Measurements from ENCODE around the gene PA2G4.
"Not testable (repeated sequence)": the region's sequence is repeated elsewhere in the genome, so short reads cannot be mapped to it uniquely, and the experiment has no call there.

PA2G4 gene

DNA sequence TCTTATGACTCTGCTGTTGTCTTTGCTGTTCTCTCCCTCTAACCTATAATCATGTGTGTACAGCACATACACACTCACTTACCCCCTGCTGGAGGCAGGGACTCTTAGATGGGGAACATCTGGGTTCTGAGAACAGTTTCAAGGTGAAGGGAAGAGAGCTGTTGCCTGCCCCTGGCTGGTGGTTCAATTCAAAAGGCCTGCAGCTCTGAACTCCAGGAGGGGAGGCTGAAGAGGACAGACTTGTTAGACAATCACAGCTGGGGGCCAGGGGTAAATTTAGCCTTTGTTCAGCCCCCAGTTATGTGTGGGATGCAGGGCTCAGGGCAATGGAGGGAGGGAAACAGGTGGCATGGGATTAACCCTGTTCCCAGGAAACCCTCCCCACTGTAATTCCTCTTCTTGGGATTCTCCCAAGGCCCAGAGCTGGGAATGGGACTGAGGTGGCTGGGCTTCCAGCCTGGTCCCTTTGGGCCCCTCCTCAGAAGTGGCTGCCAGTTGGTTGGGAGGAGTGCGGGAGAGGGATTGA is 50.0 kb downstream of the PA2G4 start:
- DNase-seq = no peak

DNA sequence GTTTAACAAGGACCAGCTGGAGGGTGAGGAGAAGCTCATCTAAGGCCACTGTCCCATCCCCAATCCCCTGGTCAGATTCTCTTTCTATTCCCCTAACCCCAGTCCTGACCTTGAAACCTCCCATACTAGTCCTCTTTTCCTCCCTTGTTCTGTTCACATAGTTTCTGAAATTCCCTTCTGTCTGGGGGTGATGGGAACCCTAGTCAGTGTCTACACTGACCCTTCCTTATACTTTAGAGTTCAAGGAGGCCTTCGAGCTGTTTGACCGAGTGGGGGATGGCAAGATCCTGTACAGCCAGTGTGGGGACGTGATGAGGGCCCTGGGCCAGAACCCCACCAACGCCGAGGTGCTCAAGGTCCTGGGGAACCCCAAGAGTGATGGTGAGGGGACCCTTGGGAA is 50.5 kb downstream of the PA2G4 start:
- DNase-seq = no peak

DNA sequence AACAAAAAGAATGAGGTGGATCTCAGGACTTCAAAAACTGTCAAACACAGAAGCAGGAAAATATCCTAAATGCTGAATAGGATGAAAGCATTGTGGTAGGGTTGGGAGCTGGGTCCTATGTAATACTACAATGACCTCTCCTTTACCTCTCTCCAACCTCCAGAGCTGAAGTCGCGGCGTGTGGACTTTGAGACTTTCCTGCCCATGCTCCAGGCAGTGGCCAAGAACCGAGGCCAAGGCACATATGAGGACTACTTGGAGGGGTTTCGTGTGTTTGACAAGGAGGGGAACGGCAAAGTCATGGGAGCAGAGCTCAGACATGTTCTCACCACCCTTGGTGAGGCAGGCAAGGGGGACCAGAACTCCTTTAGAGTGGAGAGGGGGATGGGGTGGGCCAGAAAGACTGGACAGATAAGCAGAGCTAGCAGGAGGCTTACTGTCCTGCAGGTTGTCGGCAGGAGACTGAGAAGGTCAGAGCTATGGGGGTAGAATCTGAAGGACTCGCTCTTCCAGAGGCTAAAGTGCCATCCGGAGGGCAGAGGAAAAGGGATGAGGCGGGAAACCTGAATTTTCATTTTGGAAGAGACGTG is 51.0 kb downstream of the PA2G4 start:
- DNase-seq = no peak

DNA sequence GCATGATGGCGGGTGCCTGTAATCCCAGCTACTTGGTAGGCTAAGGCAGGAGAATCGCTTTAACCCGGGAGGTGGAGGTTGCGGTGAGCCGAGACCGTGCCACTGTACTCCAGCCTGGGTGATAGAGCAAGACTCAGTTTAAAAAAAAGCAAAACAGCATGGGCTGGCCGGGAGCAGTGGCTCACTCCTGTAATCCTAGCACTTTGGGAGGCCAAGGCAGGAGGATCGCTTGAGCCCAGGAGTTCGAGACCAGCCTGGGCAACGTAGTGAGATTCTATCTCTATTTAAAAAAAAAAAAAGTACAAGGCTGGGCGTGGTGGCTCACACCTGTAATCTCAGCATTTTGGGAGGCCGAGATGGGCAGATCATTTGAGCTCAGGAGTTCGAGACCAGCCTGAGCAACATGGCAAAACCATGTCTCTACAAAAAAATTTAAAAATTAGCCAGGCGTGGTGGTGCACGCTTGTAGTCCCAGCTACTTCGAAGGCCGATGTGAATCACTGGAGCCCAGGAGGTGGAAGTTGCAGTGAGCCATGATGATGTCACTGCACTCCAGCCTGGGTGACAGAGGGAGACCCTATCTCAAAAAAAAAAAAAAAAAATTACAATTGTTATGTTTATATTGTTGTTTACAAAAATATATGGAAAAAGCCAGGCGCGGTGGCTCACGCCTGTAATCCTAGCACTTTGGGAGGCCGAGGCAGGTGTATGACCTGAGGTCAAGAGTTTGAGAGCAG is 52.3 kb downstream of the PA2G4 start:
- not testable (repeated sequence) for DNase-seq

GRCh38 chr12:56157201-56158028 is 53.1 kb downstream of the PA2G4 start:
- DNase-seq = peak; percentile 91

- DNase-seq = peak; percentile 98
Measured at GRCh38 chr12:56158029-56158925, 53.9 kb downstream of the PA2G4 start, which contains the start of gene MYL6. MYL6 (plus strand) TSS chr12:56158359; CDS start chr12:56158402, 43 bp downstream.

DNA sequence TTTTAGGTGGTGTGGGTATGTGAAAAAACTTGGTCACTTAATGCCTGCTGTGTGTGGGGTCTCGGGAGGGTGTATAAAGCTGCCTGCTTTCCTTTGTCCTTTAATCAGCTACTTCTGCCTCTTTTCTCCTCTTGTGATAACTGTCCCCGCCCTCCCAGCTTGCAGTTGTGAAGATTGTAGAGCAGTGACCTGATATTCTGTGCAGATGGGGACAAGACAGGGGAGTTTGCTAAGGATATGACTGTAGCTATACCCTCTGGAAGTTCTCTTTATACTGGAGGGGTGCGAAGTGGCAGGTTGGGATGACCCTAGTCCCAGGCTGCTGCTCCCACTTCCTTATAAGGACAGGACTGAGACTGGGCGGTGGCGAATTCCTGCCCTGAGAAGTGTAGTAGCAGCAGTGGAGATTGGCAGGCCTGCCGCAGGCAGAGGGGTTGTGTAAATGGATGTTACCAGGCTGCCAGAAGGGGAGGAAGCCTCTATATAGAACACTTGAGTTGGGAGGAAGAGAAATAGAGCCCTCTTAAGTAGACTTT is 54.6 kb downstream of the PA2G4 start:
- DNase-seq = peak; percentile 81

DNA sequence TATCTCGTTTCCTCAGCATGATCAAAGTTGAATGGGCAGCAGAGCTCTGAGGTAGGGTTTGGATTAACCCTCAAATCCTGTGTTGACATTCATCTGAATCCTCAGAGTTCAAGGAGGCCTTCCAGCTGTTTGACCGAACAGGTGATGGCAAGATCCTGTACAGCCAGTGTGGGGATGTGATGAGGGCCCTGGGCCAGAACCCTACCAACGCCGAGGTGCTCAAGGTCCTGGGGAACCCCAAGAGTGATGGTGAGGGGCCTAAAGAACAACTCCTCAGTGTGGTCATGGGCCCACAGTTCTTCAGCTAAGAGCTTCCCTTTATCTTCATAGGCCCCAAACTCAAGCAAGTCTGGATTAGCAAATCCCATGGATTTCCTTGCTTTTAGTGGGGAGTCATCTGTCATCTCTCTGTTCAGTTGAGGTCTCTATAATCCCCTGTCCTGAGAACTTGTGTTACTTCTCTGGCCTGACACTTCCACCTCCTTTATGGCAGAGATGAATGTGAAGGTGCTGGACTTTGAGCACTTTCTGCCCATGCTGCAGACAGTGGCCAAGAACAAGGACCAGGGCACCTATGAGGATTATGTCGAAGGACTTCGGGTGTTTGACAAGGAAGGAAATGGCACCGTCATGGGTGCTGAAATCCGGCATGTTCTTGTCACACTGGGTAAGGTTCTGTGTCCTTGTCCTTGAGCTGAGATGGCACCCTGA is 55.3 kb downstream of the PA2G4 start:
- no peak for DNase-seq

DNA sequence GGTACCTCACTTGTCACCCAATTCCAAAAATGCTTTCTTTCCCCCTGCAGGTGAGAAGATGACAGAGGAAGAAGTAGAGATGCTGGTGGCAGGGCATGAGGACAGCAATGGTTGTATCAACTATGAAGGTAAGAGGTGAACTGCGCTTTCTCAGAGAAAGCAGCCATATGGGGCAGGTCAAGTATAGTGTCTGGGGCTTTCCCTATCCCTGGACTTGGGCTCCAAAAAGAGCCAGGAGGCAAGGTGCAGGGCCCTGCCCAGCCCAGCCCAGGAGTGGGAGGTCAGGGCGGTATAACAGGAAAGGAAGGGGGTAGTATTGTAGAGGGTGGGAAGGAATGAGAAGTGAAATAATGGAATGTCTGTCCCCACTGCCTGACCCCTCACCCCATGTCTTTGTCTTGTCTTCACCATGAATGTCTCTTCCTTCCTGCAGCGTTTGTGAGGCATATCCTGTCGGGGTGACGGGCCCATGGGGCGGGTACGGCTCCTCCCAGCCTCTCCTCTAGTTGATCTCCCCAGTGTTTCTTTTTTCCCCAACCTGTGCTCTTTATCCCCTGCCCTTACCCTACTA is 55.9 kb downstream of the PA2G4 start:
- peak; percentile 41 for DNase-seq

DNA sequence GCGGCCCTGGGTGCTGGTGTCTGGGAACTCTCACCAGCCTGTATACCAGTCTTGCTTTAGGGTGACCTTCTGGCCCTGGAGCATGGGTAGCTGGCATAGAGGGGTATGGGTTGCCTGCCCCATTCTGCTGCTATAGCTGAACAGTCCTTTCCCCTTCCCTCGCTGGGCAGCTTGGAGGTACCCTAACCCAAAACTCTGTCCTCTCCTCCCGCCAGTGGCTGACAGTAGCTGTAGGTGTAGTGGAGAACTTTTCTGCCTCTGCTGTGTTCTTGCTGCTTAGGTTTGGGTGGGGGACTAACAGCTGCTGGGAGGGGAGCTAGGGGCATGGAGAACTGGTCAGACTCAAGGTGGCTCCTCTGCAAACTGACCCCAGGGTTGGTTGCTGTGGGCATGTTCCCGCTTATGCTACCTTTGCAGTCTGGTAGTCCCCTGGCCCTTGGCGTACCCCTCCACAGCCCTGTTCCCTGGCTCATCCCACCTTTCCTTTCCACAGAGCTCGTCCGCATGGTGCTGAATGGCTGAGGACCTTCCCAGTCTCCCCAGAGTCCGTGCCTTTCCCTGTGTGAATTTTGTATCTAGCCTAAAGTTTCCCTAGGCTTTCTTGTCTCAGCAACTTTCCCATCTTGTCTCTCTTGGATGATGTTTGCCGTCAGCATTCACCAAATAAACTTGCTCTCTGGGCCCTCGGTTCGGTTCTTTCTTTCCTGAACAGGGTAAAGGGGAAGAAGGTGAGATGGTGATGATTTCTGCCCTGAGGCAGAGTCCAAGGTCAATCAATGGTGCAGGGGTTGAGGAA is 56.7 kb downstream of the PA2G4 start:
- DNase-seq = no peak

- DNase-seq = no peak
Measured at GRCh38 chr12:56161690-56162351, 57.5 kb downstream of the PA2G4 start.

- no peak for DNase-seq
Measured at GRCh38 chr12:56162468-56163290, 58.3 kb downstream of the PA2G4 start.
